ENCODE results near the gene CRISPLD2.

CRISPLD2 gene

DNA sequence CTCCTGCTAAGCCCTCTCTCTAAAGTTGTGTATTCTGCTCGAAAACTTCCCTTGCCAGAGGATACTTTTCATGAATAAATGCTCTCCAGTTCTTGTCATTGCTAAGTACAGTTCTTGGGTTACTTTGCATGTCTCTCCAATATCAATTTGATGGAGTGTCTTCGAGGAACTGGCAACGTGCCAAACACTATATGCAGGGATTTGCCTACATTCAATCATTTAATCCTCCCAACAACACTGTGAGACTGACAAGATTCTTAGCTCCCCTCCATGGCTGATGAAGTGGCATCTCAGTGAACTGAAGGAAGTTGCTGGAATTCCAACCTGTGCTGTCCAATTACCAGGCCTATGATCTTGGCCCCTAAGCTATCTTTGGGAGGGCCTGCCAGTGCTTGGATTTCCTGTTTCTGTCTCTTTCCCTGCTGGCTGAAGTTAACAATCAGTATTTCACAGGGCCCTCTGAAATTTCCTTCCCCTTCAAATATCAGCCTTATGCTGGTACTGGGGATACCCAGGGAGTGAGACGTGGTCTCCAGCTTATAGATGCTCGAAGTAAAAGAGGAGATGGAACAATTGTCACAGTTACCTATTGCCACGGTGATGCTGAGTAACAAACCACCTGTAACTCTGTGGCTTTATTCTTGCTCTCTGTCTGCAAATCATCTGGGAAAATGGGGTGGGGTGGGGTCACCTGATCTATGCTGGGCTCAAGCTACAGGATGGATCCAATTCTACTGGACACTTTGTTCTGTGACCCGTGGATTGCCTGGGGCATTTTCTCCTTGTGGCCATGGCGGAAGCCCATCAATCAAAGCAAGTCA is 19.4 kb upstream of the CRISPLD2 start:
- no peak for DNase-seq (ENCODE audit: low read depth)

- DNase-seq (ENCODE audit: low read depth), result no peak
Measured at GRCh38 chr16:84803146-84803545, 16.6 kb upstream of the CRISPLD2 start.

- no peak for DNase-seq (ENCODE audit: low read depth)
Measured at GRCh38 chr16:84804326-84804725, 15.5 kb upstream of the CRISPLD2 start.

GRCh38 chr16:84806256-84806889 is 13.4 kb upstream of the CRISPLD2 start:
- no peak for DNase-seq (ENCODE audit: low read depth)

GRCh38 chr16:84806890-84807258 is 12.9 kb upstream of the CRISPLD2 start:
- DNase-seq (ENCODE audit: low read depth), result no peak

GRCh38 chr16:84807776-84808175 is 12.0 kb upstream of the CRISPLD2 start:
- DNase-seq (ENCODE audit: low read depth), result no peak

- no peak for DNase-seq (ENCODE audit: low read depth)
Measured at GRCh38 chr16:84808826-84809225, 11.0 kb upstream of the CRISPLD2 start.

DNA sequence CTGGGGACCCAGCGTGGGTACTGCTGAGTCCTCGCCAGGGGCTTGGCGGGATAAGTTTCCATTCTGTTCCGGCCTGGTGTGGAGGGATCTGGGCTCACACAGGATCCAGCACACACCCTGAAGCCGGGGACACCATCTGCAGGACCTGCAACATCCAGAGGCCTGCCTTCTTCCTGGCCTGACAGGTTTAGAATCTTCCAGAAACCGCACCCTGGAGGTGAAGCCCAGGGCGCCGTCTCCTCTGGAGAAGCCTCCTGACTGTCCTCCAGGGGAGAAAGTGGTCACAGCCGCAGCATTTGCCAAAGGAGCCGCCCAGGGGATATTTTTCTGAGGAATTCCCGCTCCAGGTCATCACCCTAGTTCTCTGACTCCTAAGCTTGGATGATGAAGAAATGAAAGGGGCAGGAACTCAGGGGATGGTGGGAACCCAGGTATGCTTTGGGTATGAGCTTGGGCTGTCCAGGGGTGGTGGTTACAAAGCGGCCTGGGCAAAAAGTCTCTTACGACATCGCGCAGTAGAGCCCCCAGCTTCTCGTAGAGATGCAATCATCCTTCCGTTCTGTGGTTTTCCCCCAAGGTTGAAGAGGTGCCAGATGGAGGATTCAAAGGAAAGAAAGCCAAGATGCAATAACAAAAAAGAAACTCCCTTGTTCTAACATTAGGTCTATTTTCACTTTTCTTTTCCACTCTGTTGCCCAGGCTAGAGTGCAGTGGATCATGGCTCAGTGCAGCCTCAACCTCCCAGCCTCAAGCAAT is 9.1 kb upstream of the CRISPLD2 start:
- no peak for DNase-seq (ENCODE audit: low read depth)

GRCh38 chr16:84811529-84811928 is 8.3 kb upstream of the CRISPLD2 start:
- DNase-seq (ENCODE audit: low read depth), result no peak

GRCh38 chr16:84813141-84813934 is 6.4 kb upstream of the CRISPLD2 start:
- DNase-seq (ENCODE audit: low read depth), result no peak

- DNase-seq (ENCODE audit: low read depth), result no peak
Measured at GRCh38 chr16:84815462-84815861, 4.3 kb upstream of the CRISPLD2 start.

DNA sequence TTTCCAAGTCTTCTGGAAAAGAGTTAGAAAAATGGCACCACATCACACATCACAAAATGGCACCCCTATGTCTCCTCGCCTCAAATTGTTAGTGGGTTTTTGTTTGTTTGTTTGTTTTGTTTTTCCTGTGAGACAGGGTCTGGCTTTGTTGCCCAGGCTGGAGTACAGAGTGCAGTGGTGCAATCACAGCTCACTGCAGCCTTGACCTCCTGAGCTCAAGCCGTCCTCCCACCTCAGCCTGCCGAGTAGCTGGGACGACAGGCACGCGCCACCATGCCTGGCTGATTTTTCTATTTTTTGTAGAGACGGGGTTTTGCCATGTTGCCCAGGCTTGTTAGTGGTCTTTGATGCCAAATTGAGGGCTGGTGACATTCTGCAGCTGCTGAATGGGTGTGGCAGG is 3.8 kb upstream of the CRISPLD2 start:
- no peak for DNase-seq (ENCODE audit: low read depth)

GRCh38 chr16:84816485-84816884 is 3.3 kb upstream of the CRISPLD2 start:
- DNase-seq (ENCODE audit: low read depth), result no peak

DNA sequence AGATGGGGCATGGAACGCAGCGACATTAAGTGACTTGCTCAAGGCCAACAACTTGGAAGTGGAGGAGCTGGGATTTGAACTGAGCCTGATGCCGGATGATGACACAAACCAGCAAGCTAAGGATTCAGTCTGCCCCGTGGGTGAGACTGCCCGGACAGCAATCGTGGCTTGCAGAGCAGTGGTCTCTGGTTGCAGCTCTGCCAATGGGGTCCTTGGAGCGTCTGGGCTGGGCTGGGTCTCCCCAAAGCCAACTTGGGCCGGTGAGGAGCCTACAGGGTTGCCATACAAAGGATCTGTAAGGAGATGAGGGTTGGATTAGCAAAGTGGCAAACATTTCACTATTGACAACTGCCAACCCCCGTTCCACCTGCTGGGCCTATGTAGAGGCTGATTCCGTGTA is 2.6 kb upstream of the CRISPLD2 start:
- no peak for DNase-seq (ENCODE audit: low read depth)

DNA sequence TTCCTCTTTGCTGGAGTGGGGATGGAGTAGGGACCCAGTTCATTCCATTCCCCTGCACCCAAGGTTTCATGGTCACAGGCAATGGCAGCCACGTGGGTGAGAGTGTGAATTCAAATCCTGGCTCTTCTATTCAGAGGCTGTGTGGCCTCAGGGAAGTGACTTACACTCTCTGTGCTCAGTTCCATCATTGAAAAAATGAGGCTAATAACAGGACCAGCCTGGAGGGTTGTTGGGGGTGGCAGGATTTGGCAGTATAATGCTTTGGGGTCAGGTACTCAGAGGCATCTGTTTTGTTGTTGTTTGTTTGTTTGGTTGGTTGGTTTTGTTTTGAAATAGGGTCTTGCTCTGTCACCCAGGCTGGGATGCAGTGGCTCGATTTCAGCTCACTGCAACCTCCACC is 2.2 kb upstream of the CRISPLD2 start:
- DNase-seq (ENCODE audit: low read depth), result no peak

GRCh38 chr16:84818133-84818532 is 1.7 kb upstream of the CRISPLD2 start:
- no peak for DNase-seq (ENCODE audit: low read depth)

- no peak for DNase-seq (ENCODE audit: low read depth)
Measured at GRCh38 chr16:84818989-84819643, 669 bp upstream of the CRISPLD2 start.

DNA sequence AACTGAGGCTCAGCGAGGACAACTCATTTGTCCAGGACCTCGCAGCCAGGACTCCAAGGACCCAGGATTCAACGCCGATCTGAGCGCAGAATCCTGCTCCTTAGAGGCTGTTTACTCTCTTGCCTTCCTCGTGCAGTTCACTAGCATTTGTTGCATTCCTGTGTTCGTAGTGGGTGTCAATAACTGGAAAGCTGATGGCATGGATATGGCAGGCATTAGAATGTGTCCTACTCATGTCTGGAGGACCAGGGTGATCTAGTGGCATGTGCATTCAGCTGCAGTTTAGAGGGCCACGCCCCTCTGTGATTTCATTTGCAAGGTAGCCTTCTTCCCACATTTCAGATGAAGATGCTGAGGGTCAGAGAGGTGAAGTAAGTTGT is 510 bp downstream of the CRISPLD2 start:
- no peak for DNase-seq (ENCODE audit: low read depth)

GRCh38 chr16:84820771-84821170 is 986 bp downstream of the CRISPLD2 start:
- DNase-seq (ENCODE audit: low read depth), result no peak

DNA sequence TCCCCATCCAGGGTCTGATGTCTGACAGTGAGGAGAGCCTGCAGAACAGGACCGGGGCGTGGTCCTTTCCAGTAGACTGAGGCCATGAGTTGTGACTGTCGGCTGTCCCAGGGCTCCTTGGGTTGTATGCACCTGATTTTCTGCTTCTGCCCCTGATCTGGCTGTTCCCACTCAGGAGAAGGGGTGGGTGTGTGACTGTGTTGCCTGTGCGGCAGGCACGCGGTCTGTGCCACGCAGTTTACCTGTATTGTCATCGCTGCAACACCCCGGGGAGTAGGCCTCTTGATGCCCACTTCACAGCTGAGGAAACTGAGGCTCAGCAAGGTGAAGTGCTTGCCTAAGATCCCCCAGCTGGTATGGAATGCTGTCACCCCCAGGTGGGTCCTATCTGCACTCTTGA is 1.4 kb downstream of the CRISPLD2 start:
- no peak for DNase-seq (ENCODE audit: low read depth)

GRCh38 chr16:84821728-84822689 is 2.2 kb downstream of the CRISPLD2 start:
- no peak for DNase-seq (ENCODE audit: low read depth)
